Measurements from ENCODE around the gene RHBDD2. TPM values are rescaled to one million over a fixed set of nuclear protein-coding genes. Genes with fewer than 3 reads are reported as not detected.

Gene RHBDD2
- polyA plus RNA-seq, 1 of the 3 experiments (the other 2 are of a cell fraction): 77.6 TPM

DNA sequence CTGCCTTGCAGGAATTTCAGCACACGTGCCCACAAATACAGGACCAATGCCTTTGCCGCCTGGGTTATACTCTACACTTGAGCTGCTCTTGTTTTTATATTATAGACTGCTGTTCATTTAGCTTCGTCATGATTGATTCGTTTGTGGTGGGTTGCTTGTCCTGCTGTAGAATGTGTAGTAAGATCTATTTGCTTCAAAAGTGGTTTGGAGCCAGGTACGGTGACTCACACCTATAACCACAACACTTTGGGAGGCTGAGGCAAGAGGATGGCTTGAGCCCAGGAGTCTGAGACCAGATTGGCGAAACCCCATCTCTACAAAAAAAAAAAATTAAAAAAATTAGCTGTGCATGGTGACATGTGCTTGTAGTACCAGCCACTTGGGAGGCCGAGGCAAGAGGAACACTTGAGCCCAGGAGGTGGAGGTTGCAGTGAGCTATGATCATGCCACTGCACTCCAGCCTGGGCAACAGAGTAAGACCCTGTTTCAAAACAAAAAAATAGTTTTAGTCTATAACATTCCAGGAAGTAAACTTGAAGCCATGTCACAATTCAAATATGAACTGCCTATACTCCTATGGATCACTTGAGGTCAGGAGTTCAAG lies 9.0 kb upstream of the RHBDD2 start:
- 72% methylated on average over 7 of the region's 7 CpGs for WGBS (ENCODE audit: low lambda C conversion rate)
- Histone ChIP-seq H3K4me1 (ENCODE audit: control insufficient read depth in 1 of 2, insufficient read depth in 2 of 2, low read depth in 1 of 2, low read length in 1 of 2) (peaks cover 6 to 10% of the 10 kb centered on the region in 2 experiments; a peak in 2 of 4 replicates), H3K4me2 (no peak overlapping the region), H3K36me3 (replicated peaks in 1 of 2; ENCODE audit: control insufficient read depth in 1 of 2, insufficient read depth in 2 of 2, low read length in 1 of 2) (no peaks in the 10 kb centered on the region), H3K9ac (no peak overlapping the region), H3K79me2 (ENCODE audit: insufficient read depth) (no peaks in the 10 kb centered on the region), H2AFZ (ENCODE audit: low read depth) (no peak overlapping the region), H3K9me3 (no peaks in the 10 kb centered on the region), H3F3A (replicated peaks; ENCODE audit: insufficient read depth) (peaks cover 16% of the 10 kb centered on the region), H3K27me3 (ENCODE audit: insufficient read depth) (no peaks in the 10 kb centered on the region), H3K9me2 (no peaks in the 10 kb centered on the region), H3K27ac (ENCODE audit: low read depth in 2 of 2, low read length in 1 of 2) (no peak overlapping the region), H3K4me3 (ENCODE audit: low read depth in 2 of 2, low read length in 1 of 2) (no peak overlapping the region), H4K20me1 (ENCODE audit: insufficient read depth) (no peaks in the 10 kb centered on the region)
- ChIA-PET CTCF (interaction anchor here (0.7 to 9.0 kb wide), 4 partner anchors 102 to 153 kb away, joined by 3 to 305 read pairs (median 4); no protein-coding TSS in a partner anchor), POLR2A (interaction anchor here (1.6 kb wide), 1 partner anchor 8 kb away, joined by 3 read pairs; no protein-coding TSS in a partner anchor)
- no peak for DNase-seq
- TF ChIP-seq TEAD4 (IDR thresholded peaks at IDR 0.05; ENCODE audit: borderline replicate concordance, insufficient read depth) (no peak), RAD21 (IDR thresholded peaks at IDR 0.05; ENCODE audit: low read length) (no peak)

DNA sequence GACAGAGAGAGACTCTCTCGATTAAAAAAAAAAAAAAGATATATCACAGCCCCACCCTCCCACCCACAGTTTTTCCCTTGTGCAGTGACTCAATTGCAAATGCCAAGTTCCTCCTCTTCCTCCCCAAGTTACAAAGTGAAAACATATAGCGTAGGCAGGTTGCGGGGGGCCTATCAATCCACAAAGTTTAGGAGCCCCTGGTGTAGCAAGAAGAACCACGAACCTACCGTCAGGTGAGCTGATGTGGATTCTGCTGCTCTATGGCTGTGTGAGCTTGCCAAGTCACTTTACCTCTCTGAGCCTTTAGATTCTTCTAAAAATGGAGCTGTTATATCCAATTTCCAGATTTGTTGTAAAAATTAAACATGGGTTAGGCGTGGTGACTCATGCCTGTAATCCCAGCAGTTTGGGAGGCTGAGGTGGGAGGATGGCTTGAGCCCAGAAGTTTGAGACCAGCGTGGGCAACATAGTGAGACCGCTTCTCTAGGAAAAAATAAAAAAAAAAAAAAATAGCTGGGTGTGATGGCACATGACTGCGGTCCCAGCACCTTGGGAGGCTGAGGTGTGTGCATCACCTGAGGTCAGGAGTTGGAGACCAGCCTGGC lies 8.2 kb upstream of the RHBDD2 start:
- H2AFZ ChIP-seq (ENCODE audit: low read depth): no peak overlapping the region
- 81% methylated on average over 9 of the region's 9 CpGs for WGBS (ENCODE audit: low lambda C conversion rate)
- H3K9me2 ChIP-seq: no peaks in the 10 kb centered on the region
- no peaks in the 10 kb centered on the region for H3K27me3 ChIP-seq (ENCODE audit: insufficient read depth)
- ChIA-PET CTCF (interaction anchor here (0.7 to 9.0 kb wide), 2 partner anchors 125 to 152 kb away, joined by 3 to 305 read pairs; no protein-coding TSS in a partner anchor), POLR2A (no interaction called here)
- DNase-seq: no peak
- H3K9ac ChIP-seq: no peak overlapping the region
- H3K36me3 ChIP-seq (replicated peaks in 1 of 2; ENCODE audit: control insufficient read depth in 1 of 2, insufficient read depth in 2 of 2, low read length in 1 of 2): no peaks in the 10 kb centered on the region
- H3K4me1 ChIP-seq (ENCODE audit: control insufficient read depth in 1 of 2, insufficient read depth in 2 of 2, low read depth in 1 of 2, low read length in 1 of 2): peaks cover 6 to 10% of the 10 kb centered on the region in 2 experiments; a peak in 2 of 4 replicates
- no peak overlapping the region for H3K4me3 ChIP-seq (ENCODE audit: low read depth in 2 of 2, low read length in 1 of 2)
- peaks cover 16% of the 10 kb centered on the region for H3F3A ChIP-seq (replicated peaks; ENCODE audit: insufficient read depth)
- no peak for TF ChIP-seq JUND (IDR thresholded peaks at IDR 0.05)
- TF ChIP-seq, protein P1, sequence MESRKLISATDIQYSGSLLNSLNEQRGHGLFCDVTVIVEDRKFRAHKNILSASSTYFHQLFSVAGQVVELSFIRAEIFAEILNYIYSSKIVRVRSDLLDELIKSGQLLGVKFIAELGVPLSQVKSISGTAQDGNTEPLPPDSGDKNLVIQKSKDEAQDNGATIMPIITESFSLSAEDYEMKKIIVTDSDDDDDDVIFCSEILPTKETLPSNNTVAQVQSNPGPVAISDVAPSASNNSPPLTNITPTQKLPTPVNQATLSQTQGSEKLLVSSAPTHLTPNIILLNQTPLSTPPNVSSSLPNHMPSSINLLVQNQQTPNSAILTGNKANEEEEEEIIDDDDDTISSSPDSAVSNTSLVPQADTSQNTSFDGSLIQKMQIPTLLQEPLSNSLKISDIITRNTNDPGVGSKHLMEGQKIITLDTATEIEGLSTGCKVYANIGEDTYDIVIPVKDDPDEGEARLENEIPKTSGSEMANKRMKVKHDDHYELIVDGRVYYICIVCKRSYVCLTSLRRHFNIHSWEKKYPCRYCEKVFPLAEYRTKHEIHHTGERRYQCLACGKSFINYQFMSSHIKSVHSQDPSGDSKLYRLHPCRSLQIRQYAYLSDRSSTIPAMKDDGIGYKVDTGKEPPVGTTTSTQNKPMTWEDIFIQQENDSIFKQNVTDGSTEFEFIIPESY (IDR thresholded peaks at IDR 0.05; ENCODE audit: borderline replicate concordance, low read depth): no peak
- TF ChIP-seq, protein P2, sequence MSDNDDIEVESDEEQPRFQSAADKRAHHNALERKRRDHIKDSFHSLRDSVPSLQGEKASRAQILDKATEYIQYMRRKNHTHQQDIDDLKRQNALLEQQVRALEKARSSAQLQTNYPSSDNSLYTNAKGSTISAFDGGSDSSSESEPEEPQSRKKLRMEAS (IDR thresholded peaks at IDR 0.05; ENCODE audit: low read depth): no peak
- TF ChIP-seq, protein P3, sequence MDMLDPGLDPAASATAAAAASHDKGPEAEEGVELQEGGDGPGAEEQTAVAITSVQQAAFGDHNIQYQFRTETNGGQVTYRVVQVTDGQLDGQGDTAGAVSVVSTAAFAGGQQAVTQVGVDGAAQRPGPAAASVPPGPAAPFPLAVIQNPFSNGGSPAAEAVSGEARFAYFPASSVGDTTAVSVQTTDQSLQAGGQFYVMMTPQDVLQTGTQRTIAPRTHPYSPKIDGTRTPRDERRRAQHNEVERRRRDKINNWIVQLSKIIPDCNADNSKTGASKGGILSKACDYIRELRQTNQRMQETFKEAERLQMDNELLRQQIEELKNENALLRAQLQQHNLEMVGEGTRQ (IDR thresholded peaks at IDR 0.05; ENCODE audit: borderline replicate concordance, low read depth, low read length): no peak
- no peak for TF ChIP-seq FOXJ3 (CRISPR knock-in tag; IDR thresholded peaks at IDR 0.05)
- TF ChIP-seq RCOR1 (IDR thresholded peaks at IDR 0.05; ENCODE audit: low read length): no peak
- no peak for TF ChIP-seq SMC3 (IDR thresholded peaks at IDR 0.05; ENCODE audit: low read depth, low read length)
- TF ChIP-seq, protein P4, sequence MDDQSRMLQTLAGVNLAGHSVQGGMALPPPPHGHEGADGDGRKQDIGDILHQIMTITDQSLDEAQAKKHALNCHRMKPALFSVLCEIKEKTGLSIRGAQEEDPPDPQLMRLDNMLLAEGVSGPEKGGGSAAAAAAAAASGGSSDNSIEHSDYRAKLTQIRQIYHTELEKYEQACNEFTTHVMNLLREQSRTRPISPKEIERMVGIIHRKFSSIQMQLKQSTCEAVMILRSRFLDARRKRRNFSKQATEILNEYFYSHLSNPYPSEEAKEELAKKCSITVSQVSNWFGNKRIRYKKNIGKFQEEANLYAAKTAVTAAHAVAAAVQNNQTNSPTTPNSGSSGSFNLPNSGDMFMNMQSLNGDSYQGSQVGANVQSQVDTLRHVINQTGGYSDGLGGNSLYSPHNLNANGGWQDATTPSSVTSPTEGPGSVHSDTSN (IDR thresholded peaks at IDR 0.05): no peak
- TF ChIP-seq RAD21 (IDR thresholded peaks at IDR 0.05; ENCODE audit: low read length): no peak
- H3K27ac ChIP-seq (ENCODE audit: low read depth in 2 of 2, low read length in 1 of 2): no peak overlapping the region
- H3K79me2 ChIP-seq (ENCODE audit: insufficient read depth): no peaks in the 10 kb centered on the region
- H3K9me3 ChIP-seq: no peaks in the 10 kb centered on the region
- no peak overlapping the region for H3K4me2 ChIP-seq
- H4K20me1 ChIP-seq (ENCODE audit: insufficient read depth): no peaks in the 10 kb centered on the region
